ENCODE results near the gene DPT. TPM values are rescaled to one million over a fixed set of nuclear protein-coding genes. Genes with fewer than 3 reads are reported as not detected.

Gene DPT
- total RNA-seq, 1 experiment from 2014 or later: not detected

DNA sequence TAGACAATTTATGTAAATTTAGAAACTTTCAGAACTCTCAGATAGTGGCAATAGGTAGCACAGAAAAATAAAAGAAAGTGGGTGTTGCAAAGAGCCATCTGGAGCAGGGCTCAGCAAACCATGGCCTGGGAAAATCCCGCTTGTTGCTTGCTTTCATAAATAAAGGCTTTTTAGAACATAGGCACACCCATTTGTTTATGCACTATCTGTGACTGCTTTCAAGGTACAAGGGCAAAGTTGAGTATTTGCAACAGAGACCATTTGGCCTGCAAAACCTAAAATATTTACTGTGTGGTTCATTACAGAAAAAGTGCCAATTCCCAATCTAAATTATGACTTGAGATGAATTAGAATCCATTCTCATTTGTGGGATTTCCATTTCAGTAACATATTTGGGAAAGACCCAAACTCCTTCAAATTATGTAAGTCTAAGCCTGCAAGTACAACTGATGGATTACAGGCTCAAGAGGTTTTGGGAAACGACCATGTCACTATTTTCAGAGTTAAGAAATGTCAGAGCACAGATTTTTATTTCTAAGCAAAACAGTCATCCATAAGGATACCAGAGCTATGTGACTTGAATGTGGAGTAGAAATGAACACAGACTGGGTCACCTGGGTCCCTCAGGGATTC lies 43.5 kb upstream of the DPT start:
- Mint-ChIP-seq H3K36me3 (no peaks in the 10 kb centered on the region), H3K27me3 (ENCODE audit: low read depth) (no peaks in the 10 kb centered on the region), H3K4me1 (no peaks in the 10 kb centered on the region), H3K4me3 (no peak overlapping the region), H3K27ac (no peak overlapping the region), H3K9me3 (no peaks in the 10 kb centered on the region)
- no peak for ATAC-seq
- no peak for DNase-seq (ENCODE audit: low spot score)
- ChIA-PET CTCF (no interaction called here), POLR2A (no interaction called here)
- no peak for TF ChIP-seq ZNF425 (CRISPR knock-in tag; conservative IDR thresholded peaks at IDR 0.05)
- TF ChIP-seq, protein P1, sequence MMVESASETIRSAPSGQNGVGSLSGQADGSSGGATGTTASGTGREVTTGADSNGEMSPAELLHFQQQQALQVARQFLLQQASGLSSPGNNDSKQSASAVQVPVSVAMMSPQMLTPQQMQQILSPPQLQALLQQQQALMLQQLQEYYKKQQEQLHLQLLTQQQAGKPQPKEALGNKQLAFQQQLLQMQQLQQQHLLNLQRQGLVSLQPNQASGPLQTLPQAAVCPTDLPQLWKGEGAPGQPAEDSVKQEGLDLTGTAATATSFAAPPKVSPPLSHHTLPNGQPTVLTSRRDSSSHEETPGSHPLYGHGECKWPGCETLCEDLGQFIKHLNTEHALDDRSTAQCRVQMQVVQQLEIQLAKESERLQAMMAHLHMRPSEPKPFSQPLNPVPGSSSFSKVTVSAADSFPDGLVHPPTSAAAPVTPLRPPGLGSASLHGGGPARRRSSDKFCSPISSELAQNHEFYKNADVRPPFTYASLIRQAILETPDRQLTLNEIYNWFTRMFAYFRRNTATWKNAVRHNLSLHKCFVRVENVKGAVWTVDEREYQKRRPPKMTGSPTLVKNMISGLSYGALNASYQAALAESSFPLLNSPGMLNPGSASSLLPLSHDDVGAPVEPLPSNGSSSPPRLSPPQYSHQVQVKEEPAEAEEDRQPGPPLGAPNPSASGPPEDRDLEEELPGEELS (CRISPR knock-in tag; IDR thresholded peaks at IDR 0.05): no peak
- no peak for TF ChIP-seq TP53 (CRISPR knock-in tag; IDR thresholded peaks at IDR 0.05)
- TF ChIP-seq NFATC4 (CRISPR knock-in tag; IDR thresholded peaks at IDR 0.05): no peak
- TF ChIP-seq GABPB1 (CRISPR knock-in tag; IDR thresholded peaks at IDR 0.05): no peak
- no peak for TF ChIP-seq E2F1 (CRISPR knock-in tag; IDR thresholded peaks at IDR 0.05)
- no peak for TF ChIP-seq PRRX2 (CRISPR knock-in tag; IDR thresholded peaks at IDR 0.05)
- TF ChIP-seq ZNF138 (CRISPR knock-in tag; conservative IDR thresholded peaks at IDR 0.05): no peak
- TF ChIP-seq, protein P2, sequence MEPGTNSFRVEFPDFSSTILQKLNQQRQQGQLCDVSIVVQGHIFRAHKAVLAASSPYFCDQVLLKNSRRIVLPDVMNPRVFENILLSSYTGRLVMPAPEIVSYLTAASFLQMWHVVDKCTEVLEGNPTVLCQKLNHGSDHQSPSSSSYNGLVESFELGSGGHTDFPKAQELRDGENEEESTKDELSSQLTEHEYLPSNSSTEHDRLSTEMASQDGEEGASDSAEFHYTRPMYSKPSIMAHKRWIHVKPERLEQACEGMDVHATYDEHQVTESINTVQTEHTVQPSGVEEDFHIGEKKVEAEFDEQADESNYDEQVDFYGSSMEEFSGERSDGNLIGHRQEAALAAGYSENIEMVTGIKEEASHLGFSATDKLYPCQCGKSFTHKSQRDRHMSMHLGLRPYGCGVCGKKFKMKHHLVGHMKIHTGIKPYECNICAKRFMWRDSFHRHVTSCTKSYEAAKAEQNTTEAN (CRISPR knock-in tag; IDR thresholded peaks at IDR 0.05): no peak
- no peak for TF ChIP-seq TEAD4 (CRISPR knock-in tag; IDR thresholded peaks at IDR 0.05)
- TF ChIP-seq NR1H2 (CRISPR knock-in tag; IDR thresholded peaks at IDR 0.05): no peak
- TF ChIP-seq, protein P3, sequence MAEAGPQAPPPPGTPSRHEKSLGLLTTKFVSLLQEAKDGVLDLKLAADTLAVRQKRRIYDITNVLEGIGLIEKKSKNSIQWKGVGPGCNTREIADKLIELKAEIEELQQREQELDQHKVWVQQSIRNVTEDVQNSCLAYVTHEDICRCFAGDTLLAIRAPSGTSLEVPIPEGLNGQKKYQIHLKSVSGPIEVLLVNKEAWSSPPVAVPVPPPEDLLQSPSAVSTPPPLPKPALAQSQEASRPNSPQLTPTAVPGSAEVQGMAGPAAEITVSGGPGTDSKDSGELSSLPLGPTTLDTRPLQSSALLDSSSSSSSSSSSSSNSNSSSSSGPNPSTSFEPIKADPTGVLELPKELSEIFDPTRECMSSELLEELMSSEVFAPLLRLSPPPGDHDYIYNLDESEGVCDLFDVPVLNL (CRISPR knock-in tag; IDR thresholded peaks at IDR 0.05; ENCODE audit: borderline replicate concordance, low read depth): no peak
- TF ChIP-seq, protein P4, sequence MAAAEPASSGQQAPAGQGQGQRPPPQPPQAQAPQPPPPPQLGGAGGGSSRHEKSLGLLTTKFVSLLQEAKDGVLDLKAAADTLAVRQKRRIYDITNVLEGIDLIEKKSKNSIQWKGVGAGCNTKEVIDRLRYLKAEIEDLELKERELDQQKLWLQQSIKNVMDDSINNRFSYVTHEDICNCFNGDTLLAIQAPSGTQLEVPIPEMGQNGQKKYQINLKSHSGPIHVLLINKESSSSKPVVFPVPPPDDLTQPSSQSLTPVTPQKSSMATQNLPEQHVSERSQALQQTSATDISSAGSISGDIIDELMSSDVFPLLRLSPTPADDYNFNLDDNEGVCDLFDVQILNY (CRISPR knock-in tag; IDR thresholded peaks at IDR 0.05): no peak

DNA sequence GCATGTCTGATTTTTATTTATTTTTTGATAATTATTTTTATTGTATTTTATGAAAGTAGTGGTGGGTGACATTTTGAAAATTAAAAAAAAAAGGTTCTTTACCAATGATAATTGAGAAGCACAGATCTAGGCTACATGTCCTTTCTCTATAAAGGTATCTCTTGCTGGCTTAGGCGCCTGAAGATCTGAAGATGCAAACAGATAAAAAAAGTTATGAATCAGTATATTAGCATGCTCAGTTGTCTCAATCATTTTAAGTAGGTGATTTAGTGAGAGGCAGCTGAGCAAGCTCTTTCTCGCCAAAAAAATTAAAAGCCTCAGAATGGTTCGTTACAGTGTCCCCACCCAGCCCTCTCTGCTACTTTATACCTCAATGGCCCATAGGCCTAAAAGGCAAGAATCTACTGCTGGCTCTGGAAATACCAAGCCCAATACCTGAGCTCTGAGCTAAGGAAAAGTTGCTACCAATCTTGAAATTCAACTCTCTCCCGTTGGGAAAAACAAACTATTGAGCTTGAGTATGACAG lies 42.2 kb upstream of the DPT start:
- H3K36me3 Mint-ChIP-seq: no peaks in the 10 kb centered on the region
- no peaks in the 10 kb centered on the region for H3K9me3 Mint-ChIP-seq
- H3K4me1 Mint-ChIP-seq: no peaks in the 10 kb centered on the region
- no peaks in the 10 kb centered on the region for H3K27me3 Mint-ChIP-seq (ENCODE audit: low read depth)
- DNase-seq (ENCODE audit: low spot score) (no peak), ATAC-seq (no peak)
- ChIA-PET CTCF (no interaction called here), POLR2A (no interaction called here)
- no peak for TF ChIP-seq CREB1 (CRISPR knock-in tag; IDR thresholded peaks at IDR 0.05)
- no peak for TF ChIP-seq ETV6 (CRISPR knock-in tag; IDR thresholded peaks at IDR 0.05)
- TF ChIP-seq FOXJ3 (CRISPR knock-in tag; IDR thresholded peaks at IDR 0.05; ENCODE audit: borderline replicate concordance): no peak
- no peak for TF ChIP-seq ELF4 (CRISPR knock-in tag; IDR thresholded peaks at IDR 0.05; ENCODE audit: low read depth)
- no peak for TF ChIP-seq NR3C1 (CRISPR knock-in tag; conservative IDR thresholded peaks at IDR 0.05; ENCODE audit: low read depth)
- no peak for TF ChIP-seq ZNF317 (CRISPR knock-in tag; IDR thresholded peaks at IDR 0.05; ENCODE audit: borderline replicate concordance, low read depth)
- no peak for TF ChIP-seq RORB (CRISPR knock-in tag; IDR thresholded peaks at IDR 0.05)
- TF ChIP-seq PREB (CRISPR knock-in tag; IDR thresholded peaks at IDR 0.05; ENCODE audit: borderline replicate concordance): no peak
- TF ChIP-seq MXD4 (CRISPR knock-in tag; IDR thresholded peaks at IDR 0.05; ENCODE audit: borderline replicate concordance): no peak
- no peak for TF ChIP-seq ZBTB21 (CRISPR knock-in tag; IDR thresholded peaks at IDR 0.05; ENCODE audit: borderline replicate concordance)
- TF ChIP-seq, protein P5, sequence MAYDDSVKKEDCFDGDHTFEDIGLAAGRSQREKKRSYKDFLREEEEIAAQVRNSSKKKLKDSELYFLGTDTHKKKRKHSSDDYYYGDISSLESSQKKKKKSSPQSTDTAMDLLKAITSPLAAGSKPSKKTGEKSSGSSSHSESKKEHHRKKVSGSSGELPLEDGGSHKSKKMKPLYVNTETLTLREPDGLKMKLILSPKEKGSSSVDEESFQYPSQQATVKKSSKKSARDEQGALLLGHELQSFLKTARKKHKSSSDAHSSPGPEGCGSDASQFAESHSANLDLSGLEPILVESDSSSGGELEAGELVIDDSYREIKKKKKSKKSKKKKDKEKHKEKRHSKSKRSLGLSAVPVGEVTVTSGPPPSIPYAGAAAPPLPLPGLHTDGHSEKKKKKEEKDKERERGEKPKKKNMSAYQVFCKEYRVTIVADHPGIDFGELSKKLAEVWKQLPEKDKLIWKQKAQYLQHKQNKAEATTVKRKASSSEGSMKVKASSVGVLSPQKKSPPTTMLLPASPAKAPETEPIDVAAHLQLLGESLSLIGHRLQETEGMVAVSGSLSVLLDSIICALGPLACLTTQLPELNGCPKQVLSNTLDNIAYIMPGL (CRISPR knock-in tag; IDR thresholded peaks at IDR 0.05): no peak
- no peak overlapping the region for H3K4me3 Mint-ChIP-seq
- no peak overlapping the region for H3K27ac Mint-ChIP-seq

All from WTC11 (cell line).